HG03135 (cell line): ENCODE data around the gene FXYD6.

Experiments used
- ATAC-seq: cut with Tn5 transposase; IDR thresholded peaks from one replicate; pipeline ENCODE4 v1.9.1; 2021; ENCODE audit warnings: mild to moderate bottlenecking, moderate library complexity; ENCODE audit not compliant: unreplicated experiment

Gene FXYD6

DNA sequence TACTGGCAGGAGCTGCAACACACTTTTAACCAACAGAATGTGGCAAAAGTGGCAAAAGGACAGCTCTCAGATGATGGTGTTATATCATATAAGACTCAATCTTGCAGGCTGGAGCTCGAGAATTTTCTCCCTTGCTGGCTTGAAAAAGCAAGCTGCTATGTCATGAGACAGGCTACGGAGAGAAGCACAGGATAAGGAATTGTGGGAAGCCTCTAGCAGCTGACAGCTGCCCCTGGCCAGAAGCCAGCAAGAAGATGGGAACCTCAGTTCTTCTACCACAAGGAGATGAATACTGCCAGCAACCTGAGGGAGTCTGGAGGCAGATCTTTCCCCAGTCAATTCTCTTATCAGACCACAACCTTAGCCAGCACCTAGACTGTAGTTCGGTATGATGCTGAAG, 24.6 kb downstream of the FXYD6 start:
- no peak for ATAC-seq

DNA sequence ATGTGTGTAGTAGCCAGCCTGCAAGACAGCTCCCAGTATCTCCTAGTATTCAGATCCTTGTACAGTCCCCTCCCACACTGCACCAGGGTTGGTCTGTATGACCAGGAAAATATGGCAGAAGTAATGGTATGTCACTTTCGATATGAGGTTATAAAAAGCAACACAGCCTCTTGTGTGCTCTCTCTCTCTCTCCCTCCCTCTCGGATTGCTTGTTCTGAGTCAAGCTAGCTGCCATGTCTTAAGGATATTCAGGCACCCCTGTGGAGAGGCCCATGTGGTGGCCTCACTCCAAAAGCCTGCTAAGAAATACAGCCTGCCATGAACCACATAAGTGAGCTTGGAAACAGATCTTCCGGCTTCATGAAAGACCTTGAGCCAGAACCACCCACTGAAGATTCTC, 25.4 kb downstream of the FXYD6 start:
- ATAC-seq = no peak

DNA sequence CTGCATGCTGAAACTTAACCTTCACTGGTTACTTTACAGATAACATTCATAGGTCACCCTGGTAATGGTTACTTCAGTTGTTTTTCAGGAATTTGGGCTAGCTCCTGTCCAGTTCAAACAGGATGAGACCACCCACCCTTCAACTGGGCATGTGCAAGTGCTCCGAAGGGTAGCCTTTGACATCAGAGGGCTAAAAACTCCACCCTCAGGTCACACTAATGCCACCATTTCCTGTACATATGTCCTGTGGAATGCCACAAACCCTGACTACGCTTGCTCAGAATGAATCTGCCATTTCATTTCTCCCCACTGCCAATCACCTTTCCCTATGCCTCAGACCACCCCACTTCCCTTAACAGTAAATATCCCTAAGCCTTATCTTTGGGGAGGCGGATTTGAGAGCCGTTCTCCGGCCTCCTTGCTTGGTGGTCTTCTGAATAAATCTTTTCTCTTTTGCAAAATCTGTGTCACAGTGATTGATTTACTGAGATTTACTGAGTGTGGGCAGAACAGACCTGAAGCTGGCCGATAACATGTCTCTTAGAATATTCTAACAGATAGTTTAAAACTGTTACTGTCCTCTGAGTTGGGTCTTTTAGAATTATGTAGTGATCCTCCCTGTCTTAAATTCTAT, 26.6 kb downstream of the FXYD6 start:
- no peak for ATAC-seq

DNA sequence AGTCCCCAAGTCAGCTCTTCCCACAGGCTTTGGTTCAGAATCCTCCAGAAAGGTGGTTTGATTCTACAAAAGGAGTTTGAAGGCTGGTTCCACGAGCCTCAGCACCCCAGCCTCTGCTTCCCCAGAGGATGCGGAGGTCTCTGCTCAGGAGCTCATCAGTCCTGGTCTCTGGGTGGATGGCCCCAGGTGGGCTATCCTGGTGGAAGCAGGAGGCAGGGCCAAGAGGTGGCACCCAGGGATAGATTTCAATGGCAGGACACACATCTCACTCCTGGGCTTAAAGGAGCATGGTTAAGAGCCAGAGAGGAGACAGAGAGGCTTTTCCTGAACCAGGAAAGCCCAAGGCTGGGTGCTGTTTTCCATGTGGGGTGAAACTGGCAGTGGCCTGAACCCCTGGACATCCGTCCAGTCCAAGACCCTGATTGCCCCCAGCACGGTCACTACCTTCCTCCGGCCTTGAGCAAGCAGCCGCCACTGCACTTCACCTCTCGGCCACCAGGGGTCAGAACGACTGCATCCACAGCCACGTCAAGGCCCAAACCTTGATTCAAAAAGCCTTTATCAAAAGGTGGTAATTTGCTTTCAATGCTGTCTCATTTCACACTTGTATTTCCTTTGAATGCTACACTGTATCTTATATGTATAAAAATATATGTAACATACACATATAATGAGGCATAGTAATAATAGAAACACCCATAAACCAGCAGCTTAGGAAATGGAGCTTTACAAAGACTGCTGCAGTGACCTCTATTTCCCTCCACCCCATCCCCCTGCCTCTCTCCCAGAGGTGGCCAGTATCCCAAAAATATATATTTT, 32.6 kb downstream of the FXYD6 start:
- ATAC-seq = peak; percentile 62

DNA sequence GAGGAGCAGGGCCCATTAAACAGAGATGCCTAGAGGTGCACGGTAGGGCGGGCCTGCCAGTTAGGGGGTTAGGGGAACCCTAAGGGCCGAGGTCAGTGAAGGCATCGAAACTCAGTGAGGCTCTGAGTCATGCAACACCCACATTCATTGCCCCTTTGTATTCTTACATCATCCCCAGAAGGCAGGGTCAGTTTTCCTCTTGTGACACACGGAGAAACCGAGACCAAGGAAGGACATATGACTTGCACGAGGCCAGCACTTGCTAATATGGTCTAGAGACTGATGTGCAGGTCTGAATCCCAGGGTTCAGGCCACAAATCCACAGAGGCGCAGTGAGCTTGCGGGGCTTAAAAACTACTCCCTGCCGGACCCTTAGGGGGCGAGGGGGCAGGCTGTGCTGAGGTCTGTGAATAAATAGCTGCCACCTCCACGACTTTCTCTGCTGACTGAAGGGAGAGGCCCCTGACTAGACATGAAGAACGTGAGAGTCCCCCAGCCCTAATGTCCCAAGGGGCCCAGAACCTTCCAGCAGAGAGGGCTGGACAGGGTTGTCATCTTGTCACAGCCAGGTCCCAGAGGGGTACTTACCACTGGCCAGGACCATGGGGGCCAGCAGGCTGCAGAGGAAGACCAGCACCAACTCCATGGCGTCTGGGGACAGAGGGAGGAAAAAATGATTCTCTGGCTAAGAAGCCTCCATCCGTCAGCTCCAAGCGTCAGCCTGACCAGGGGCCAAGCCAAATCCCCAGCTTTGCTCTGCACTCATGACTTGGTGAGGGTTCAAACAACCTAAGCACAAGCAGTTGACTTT, 34.1 kb downstream of the FXYD6 start:
- ATAC-seq = no peak

DNA sequence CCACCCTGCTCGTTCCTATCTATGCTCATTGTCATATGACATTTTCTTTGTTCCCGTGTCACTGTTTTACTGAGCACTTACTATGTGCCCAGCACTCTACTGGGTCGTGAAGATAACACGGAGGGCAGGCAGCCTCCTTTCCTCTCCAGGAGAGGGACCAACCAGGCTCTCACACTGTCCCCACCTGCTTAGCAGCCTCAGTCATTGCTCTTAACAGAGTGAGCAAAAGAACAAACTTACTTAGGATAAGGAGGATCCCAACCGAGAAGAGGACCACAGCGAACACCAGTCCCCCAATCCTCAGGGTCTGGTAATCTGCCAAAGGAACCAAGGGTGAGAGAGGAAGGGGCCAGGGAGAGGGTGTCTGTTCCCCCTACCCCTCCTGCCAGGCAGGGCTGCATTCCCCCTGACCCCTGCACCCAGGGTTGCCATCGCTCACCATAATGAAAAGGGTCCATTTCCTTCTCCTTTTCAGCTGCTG, 34.9 kb downstream of the FXYD6 start:
- ATAC-seq = no peak

DNA sequence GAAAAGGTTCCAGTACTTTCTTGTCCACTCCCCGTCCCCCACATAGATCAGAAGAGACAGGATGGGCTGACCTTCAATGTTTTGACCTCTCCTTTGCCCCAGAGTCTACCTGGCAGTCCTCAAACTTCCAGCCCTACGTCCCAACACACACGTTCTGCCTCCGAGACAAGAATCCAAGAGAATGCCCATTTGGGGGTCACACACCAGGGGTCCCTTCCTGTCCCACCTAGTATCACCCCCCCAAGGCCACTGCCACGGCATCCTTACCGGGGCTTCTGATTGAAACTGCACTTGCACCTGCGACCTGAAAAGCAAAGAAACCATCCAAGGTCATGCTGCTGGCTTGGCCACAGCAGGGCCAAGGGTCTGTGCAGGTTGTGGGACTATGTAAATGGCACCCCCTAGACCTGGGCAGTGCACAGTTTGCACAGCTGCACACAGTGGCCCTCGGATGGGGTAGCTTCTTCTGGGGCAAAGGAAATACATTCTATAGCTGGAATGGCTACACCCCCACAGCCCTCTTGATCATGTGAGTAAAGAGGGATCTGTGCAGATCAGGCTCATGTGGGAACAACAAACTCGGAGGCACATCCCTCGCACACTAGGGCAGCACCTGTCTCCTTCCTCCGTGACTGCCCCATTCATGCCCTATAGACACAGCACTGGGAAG, 35.4 kb downstream of the FXYD6 start:
- no peak for ATAC-seq

DNA sequence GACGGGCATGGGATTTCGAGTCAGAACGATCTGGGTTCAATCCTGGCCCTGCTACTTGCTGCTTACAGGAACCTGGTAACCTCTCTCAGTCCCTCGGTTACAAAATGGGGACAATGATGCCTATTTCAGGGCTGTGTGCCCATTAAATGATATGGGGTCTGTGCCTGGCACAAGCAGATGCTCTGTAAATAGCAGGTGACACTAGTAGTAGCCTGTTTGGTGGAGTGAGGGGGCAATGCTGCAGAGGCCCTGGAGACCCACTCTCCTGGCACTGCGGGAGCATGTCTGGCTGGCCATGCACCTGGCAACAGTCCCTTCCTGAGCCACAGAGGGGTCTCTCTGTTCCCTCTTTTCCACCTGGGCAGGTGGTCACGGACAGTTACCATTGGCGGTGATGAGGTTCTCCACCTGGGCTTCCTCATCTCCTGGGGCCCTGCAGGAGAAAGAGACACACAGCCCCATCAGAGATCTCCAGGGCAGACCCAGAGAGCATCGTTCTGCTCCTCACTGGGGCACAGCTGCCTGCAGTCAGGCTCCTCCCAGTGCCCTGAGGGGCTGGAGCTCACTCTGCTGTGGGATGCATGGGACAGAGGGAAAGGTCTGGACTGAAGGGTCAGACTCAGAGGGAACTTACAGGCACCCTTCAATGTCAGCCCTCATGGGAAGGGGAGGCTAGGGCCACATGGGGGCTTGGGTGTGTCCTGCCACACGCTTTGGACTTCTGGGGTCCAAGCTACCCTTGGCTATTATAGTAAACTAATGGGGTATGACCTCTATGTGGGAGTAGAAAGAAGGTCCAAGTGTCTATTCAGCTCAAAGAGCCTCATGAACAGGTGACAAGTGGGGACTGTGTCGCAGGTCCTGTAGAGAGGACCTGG, 36.3 kb downstream of the FXYD6 start:
- ATAC-seq = no peak

DNA sequence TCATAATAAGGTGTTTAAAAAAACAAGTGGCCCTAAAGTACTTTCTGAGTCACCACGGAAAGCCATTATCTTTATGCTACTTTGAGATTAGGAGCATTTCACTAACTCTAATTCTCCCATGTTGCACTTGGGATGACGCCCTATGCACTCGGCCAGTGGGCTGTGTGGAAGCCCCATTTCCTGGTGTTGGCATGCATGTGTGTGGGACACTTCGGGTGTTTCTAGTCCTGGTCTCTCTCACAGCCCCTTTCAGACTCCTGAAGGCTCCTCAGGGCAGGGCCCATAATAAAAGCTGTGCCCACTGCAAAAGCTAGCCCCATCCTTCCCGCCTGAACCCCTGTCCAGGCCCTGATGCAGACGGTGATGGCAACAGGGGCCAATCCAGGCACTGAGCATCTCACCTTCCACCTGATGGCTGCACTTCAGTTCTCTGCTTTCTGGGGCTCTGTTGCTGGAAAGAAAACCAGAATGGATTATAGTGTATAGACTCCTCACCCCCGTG, 37.0 kb downstream of the FXYD6 start:
- ATAC-seq = no peak

DNA sequence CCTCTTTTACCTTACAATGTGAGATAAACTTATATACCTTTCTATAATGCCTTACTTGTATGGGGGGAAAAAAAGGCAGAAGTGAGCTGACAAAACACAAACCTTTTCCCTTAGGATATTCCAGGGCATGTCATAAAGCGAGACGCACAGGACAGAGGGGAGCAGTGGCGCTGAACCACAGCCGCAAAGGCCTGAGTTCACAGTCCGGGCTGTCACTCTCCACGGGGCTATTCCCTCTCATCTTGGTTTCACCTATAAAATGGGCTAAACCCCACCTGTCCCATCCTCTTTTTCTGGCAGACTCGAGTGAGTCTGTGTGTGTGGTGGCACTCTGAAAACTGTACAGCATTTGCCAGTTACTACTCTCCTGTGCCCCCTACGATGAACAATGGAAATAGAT, 37.6 kb downstream of the FXYD6 start:
- ATAC-seq = no peak

DNA sequence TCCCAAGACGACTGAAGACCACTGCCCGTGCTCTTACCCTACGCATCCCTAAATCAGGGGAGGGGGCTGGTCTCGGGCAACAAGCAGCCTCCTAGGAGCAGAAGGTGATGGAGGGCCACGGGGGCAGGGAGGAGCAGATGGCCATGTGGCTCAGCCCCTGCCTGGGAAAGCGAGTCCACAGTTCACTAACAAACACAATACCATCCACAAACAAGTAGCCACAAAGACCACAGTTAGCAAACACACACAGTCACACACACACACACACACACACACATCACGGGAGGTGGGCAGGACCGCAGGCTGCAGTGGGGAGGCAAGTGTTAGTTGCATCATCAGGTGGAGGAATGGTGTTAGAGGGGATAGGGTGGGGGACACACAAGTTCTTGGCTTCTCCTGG, 38.7 kb downstream of the FXYD6 start:
- no peak for ATAC-seq

DNA sequence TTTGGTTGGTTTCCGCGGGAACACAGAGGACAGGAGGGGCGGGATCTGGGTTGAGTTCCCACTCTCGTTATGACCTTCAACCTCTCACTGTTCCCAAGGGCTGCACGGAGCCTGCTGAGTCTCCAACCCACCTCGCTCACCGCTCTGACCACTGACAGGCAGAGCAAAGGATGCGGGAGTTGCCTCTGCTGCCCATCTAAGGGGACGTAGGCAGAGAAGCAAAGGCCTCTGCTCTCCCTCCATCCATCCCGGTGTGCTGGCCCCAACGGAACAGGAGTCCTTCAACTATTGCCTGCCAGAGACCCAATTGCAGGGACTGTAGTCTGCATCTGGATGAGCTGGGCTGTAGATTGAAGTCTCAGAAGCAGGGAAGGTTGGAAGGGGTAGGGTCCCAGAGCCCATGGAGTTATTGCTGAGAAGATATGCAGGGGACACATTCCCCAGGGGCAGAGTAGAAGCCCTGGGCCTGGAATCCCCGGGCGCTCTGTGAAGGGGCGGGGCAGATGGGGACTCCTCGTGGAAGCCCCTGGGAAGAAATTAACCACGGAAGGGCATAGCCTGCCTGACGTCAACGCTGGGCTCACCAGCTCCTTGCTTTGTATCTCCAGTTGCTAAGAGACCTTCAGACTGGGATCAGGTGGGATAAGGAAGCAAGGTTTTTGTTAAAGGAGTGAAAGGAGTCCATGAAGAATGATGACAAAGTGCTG, 39.2 kb downstream of the FXYD6 start:
- no peak for ATAC-seq

DNA sequence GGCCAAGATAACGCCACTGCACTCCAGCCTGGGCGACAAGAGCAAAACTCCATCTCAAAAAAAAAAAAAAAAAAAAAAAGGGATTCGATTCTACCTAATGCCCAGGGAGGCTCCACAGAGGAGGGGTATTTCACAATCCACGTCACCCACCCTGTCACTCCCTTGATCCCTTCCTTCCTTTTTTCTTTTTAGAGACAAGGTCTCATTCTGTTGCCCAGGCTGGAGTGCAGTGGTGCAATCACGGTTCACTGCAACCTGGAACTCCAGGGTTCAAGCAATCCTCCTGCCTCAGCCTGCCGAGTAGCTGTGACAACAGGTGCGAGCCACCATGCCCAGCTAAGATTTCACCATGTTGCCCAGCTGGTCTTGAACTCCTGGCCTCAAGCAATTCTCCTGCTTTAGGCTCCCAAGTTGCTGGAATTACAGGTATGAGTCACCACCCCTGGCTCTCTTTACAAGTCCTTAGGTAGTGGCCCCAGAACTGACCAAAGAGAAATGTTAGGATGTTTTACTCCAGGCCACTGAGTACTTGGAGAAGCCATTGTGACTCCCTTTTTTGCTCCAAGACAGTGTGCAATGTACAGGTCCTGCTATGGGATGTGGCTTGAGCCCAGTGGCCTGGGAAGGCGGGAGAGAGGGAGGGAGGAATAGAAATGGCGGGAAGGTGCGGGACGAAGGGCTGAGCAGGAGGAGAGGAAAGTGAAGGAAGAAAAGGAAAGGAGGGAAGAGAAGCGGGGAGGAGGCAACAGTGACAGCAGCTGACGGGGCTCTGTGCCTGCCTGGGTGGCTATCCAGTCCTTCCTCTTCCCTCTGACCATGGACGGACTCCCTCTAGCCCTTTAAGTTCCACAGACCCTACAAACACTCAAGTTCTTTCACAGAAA, 40.1 kb downstream of the FXYD6 start:
- no peak for ATAC-seq

DNA sequence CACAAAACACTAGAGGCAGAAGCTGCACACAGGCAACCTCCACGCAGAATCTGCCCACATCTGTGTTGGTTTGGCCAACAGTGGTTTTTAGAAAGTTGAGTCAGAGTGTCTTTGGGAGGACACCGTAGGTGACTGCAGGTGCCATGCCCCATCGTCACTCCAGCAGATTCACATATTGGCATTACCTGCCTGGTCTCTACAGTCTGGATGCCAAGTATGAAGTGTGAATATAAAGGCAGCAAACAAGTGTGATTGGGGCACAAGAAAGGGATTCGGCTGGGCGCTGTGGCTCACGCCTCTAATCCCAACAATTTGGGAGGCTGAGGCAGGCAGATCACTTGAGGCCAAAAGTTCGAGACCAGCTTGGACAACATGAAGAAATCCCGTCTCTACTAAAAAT, 40.9 kb downstream of the FXYD6 start:
- ATAC-seq = no peak

DNA sequence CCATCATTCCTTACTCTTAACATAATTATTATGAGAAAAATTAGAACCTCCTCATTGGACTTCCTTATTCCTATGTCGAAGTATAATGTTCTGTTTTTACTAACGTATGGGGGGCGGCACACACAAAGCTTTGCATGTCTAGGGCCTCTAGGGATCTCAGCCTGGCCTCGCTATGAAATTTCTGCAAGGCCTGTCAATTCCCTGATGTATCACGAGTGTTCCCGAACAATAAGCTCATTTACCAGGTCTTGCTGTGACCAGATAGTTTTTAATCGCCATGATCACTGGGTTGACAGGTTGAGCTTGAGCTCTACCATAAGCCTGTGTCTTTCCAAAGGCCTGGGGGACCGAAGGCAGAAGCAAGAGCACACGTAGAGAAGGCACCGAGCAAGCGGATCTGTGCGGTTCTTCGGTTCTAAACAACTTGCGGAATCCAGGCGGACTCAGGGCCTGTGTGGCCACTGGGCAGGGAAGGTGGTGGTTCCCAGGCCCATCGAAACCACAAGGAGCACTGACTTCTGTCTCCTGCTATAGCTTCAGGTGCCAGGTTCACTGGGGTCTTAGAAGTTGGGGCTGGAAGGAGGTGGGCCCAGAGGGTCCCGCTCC, 41.5 kb downstream of the FXYD6 start:
- no peak for ATAC-seq

DNA sequence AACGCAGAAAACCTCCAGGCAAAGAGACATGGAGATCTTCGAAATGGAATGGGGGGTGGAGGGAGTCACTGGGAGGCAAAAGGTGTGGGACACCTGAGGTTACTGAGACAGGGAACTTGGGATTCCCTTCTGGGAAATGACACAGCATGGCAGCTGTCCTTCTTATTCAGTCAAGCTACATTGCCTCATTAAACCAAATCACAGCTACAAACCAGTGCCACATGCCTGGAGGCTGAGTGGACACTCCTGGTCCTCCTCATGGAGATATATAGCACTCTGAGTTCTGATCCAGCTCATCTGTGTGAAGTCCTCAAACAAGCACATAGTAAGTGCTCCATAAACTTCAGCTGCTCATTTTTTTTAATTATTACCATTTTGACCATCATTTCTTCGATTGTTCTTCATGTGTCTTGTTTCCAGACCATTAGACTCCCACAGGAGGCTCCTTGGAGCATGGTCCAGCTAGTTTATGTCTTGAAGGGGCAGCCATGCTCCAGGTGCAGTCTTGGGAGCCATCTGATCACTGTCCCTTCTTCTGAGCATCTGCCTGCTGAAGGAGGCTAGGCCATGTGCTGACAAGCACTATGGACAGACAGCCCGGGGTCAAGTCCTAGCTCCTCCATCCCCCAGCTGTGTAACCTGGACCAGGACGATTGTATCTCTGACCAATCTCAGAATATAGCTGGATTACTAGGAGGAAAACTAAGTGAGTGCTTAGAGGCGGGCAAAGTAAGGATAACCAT, 42.2 kb downstream of the FXYD6 start:
- no peak for ATAC-seq

DNA sequence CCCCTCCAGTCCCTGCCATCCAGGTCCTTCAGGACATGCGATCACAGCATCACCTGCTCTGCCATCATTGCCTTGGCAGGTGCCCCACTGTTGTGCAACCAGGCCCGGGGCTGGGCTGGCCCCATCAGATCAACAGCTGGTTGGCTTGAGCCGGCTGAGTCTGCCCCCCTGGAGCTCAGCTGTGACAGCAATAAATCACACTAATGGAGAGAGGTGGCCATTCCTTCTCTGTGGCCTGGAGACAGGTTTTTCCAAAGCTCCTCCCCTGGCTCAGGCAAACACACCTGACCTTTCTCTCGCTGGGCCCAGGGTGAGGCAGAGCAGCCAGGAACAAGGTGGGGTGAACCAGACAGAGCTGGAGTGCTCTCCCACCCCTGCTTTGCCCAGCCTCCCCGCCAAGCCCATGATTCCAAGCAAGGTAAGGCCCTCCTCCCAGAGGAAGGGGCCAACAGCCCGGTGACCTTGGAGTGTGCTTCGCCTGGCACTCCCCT, 43.0 kb downstream of the FXYD6 start:
- ATAC-seq = no peak
